ENCODE measurements around the gene HSD17B3. TPM values are rescaled to one million over a fixed set of nuclear protein-coding genes. Genes with fewer than 3 reads are reported as not detected.
"Not testable (repeated sequence)": the region's sequence is repeated elsewhere in the genome, so short reads cannot be mapped to it uniquely, and the experiment has no call there.

The HSD17B3 gene
- total and polyA plus RNA-seq, 7 donors: 0.66 to 1.4 (median 1.0) TPM; not detected in 4

DNA sequence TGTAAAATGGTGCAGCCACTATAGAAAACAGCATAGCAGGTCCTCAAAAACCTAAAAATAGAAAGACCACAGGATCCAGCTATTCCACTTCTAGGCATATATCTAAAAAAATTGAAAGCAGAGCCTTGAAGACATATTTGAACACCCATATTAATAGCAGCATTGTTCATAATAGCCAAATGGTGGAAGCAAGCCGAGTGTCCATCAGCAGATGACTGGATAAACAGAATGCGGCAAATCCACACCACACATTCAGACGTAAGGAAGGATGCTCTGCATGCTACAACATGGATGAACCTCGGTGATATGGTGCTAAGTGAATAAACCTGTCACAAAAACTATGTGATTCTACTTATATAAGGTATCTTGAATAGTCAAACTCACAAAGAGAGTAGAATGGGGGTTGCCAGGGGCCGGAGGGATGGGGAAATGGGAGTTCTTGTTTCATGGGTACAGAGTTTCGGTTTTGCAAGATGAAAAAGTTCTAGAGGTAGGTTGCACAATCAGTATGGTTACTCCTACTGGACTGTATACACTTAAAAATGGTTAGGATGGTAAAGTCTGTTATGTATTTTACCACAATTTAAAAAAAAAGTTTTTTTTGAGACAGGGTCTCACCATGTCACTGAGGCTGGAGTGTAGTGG is 17.1 kb upstream of the HSD17B3 start:
- Histone ChIP-seq H3K9me3 (no peaks in the 10 kb centered on the region), H3K4me1 (peaks cover 0 to 4% (median 2%) of the 10 kb centered on the region in 4 donors), H3K27ac (no peak overlapping the region), H3K36me3 (peaks cover 0 to 31% (median 0%) of the 10 kb centered on the region in 4 donors), H3K4me3 (no peak overlapping the region), H3K27me3 (no peaks in the 10 kb centered on the region)
- intact Hi-C loops (cut with DNase I): loop anchor here (10.0 kb wide), 1 partner anchor 594 kb away; no protein-coding TSS in a partner anchor
- WGBS, 2 donors: 75 to 94% methylated on average over 6 of the region's 6 CpGs
- no peak for TF ChIP-seq POLR2A (IDR thresholded peaks at IDR 0.05)
- TF ChIP-seq, protein P1, sequence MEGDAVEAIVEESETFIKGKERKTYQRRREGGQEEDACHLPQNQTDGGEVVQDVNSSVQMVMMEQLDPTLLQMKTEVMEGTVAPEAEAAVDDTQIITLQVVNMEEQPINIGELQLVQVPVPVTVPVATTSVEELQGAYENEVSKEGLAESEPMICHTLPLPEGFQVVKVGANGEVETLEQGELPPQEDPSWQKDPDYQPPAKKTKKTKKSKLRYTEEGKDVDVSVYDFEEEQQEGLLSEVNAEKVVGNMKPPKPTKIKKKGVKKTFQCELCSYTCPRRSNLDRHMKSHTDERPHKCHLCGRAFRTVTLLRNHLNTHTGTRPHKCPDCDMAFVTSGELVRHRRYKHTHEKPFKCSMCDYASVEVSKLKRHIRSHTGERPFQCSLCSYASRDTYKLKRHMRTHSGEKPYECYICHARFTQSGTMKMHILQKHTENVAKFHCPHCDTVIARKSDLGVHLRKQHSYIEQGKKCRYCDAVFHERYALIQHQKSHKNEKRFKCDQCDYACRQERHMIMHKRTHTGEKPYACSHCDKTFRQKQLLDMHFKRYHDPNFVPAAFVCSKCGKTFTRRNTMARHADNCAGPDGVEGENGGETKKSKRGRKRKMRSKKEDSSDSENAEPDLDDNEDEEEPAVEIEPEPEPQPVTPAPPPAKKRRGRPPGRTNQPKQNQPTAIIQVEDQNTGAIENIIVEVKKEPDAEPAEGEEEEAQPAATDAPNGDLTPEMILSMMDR (IDR thresholded peaks at IDR 0.05): no peak
- TF ChIP-seq POLR2AphosphoS5 (IDR thresholded peaks at IDR 0.05): no peak
- no peak for TF ChIP-seq EP300 (IDR thresholded peaks at IDR 0.05)
- no peak for DNase-seq

DNA sequence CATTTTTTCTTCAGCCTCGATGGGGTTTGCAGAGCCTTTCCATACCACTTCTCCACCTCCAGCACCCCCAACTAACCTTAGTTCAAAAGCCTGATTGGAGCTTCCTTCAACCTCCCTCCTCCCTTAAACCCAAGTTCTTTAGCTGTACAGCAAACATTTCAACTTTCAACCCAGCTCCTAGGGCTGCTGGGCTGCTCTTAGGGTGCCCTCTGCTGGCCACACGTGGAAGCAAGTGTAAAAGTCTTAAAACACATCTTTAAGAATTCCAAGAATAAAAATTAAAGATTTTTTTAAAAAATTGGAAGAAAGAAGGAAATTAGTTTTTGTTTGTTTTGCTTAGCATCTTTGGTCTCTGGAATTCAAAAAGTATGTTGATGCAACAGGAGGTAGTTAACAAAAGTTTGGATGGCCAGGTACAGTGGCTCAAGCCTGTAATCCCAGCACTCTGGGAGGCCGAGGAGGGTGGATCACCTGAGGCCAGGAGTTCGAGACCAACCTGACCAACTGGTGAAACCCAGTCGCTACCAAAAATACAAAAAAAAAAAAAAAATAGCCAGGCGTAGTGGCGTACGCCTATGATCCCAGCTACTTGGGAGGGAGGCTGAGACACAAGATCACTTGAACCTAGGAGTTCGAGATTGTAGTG is 15.5 kb upstream of the HSD17B3 start:
- Histone ChIP-seq H3K9me3 (peaks cover 0 to 11% (median 2%) of the 10 kb centered on the region in 4 donors), H3K4me1 (peaks cover 0 to 4% (median 2%) of the 10 kb centered on the region in 4 donors), H3K4me3 (no peak overlapping the region), H3K36me3 (peaks cover 0 to 31% (median 2%) of the 10 kb centered on the region in 4 donors), H3K27me3 (no peaks in the 10 kb centered on the region), H3K27ac (no peak overlapping the region)
- TF ChIP-seq EP300 (IDR thresholded peaks at IDR 0.05) (no peak), POLR2AphosphoS5 (IDR thresholded peaks at IDR 0.05) (no peak)
- TF ChIP-seq, protein P1 (IDR thresholded peaks at IDR 0.05): peak; percentile 42 to 87 (median 72)
- intact Hi-C loops (cut with DNase I): loop anchor here (1.0 to 10.0 kb wide), 2 partner anchors 85 to 593 kb away; no protein-coding TSS in a partner anchor
- DNase-seq: peak; percentile 70
- WGBS, 2 donors: 58% methylated on average over 9 of the region's 9 CpGs

DNA sequence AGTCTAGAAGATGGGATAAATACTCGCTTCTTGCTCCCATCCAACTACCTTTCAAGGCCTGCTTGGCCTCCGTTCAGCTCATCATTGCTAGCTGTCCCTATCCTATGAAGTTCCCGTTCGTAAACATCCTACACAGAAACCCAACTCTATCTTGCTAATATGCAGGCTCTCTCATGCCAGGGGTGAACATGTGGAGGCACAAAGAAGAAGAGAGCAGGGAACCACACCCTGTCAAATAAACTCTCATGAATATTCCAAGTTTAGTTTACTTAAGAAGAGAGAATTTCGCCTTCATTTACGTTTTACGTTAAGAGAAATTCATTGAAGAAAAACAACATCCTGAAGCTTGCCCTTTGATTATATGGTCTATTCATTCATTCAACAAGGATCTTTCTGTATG is 7.9 kb upstream of the HSD17B3 start:
- TF ChIP-seq POLR2AphosphoS5 (IDR thresholded peaks at IDR 0.05) (no peak), POLR2A (IDR thresholded peaks at IDR 0.05) (no peak)
- peaks cover 0 to 9% (median 2%) of the 10 kb centered on the region in 4 donors for H3K36me3 ChIP-seq
- DNase-seq: no peak
- H3K27ac ChIP-seq: no peak overlapping the region
- peaks cover 0 to 12% (median 2%) of the 10 kb centered on the region in 4 donors for H3K9me3 ChIP-seq
- no peaks in the 10 kb centered on the region for H3K4me1 ChIP-seq
- intact Hi-C loops (cut with DNase I): loop anchor here (10.0 kb wide), 1 partner anchor 585 kb away; no protein-coding TSS in a partner anchor
- H3K27me3 ChIP-seq: no peaks in the 10 kb centered on the region
- 86 to 94% methylated on average over 7 of the region's 7 CpGs for WGBS, 2 donors
- no peak overlapping the region for H3K4me3 ChIP-seq

DNA sequence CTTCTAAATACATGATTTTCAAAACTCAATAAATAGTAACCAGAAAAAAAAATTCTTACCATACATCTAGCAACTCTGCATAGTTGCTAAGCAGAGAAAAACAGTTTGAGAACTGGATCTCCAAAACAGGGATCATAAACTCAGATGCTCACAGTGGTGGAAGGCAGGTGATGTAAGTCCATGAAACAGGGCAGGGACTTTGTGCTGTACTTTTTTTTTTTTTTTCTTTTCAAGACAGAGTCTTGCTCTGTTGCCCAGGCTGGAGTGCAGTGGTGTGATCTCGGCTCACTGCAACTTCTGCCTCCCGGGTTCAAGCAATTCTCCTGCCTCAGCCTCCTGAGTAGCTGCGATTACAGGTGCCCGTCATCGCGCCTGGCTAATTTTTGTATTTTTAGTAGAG is 5.0 kb upstream of the HSD17B3 start:
- H3K4me3 ChIP-seq; H3K4me1 ChIP-seq; DNase-seq; H3K27ac ChIP-seq; H3K9me3 ChIP-seq; intact Hi-C loops (cut with DNase I); H3K27me3 ChIP-seq; H3K36me3 ChIP-seq: not testable (repeated sequence)
- 94 to 97% methylated on average over 6 of the region's 6 CpGs for WGBS, 2 donors

DNA sequence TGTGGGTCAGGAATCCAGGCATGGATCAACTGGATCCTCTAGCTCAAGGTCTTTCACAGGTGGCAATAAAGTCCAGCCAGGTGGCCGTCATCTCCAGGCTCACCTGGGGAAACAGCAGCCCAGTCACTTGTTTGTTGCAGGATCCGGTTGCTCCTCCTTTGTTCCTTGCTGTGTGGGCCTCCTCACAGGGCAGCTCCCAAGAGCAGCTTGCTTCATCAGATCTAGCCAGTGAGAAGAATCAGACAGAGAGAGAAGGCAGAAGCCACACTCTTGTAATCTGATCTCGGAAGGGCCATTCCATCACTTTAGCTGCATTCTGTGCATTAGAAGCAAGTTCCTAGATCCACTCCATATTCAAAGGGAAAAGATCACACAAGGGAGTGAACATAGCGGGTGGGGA is 3.2 kb upstream of the HSD17B3 start:
- 63 to 92% methylated on average over 4 of the region's 4 CpGs for WGBS, 2 donors
- DNase-seq: no peak
- Histone ChIP-seq H3K9me3 (no peaks in the 10 kb centered on the region), H3K4me1 (no peaks in the 10 kb centered on the region), H3K36me3 (no peaks in the 10 kb centered on the region), H3K4me3 (no peak overlapping the region), H3K27ac (no peak overlapping the region), H3K27me3 (no peaks in the 10 kb centered on the region)
- intact Hi-C loops (cut with DNase I): no loop called here
- TF ChIP-seq, protein P1 (IDR thresholded peaks at IDR 0.05): no peak
- TF ChIP-seq POLR2A (IDR thresholded peaks at IDR 0.05): no peak
- TF ChIP-seq EP300 (IDR thresholded peaks at IDR 0.05): no peak
- no peak for TF ChIP-seq POLR2AphosphoS5 (IDR thresholded peaks at IDR 0.05)

Measured in sigmoid colon (tissue), 7 donors.